ENCODE data around the gene DPP4.

DNA sequence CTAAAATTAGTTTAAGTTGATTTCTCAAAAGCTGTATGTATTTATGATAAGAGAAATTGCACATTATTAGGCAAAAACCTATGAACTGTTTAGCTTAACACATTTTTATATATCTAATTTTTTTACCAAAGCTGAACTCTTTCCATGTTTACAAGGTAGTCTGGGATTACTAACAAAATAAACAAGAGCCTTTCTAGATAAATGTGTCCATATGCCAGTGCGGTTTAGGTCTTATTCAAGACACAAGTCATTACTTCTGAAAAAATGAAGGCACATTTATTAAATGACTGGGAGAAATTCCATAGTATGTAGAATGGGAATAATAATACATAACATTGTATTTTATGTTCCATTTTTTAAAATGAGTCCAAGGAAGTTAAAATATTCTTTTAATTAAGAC is 82.0 kb downstream of the DPP4 start:
- TF ChIP-seq, protein P1, sequence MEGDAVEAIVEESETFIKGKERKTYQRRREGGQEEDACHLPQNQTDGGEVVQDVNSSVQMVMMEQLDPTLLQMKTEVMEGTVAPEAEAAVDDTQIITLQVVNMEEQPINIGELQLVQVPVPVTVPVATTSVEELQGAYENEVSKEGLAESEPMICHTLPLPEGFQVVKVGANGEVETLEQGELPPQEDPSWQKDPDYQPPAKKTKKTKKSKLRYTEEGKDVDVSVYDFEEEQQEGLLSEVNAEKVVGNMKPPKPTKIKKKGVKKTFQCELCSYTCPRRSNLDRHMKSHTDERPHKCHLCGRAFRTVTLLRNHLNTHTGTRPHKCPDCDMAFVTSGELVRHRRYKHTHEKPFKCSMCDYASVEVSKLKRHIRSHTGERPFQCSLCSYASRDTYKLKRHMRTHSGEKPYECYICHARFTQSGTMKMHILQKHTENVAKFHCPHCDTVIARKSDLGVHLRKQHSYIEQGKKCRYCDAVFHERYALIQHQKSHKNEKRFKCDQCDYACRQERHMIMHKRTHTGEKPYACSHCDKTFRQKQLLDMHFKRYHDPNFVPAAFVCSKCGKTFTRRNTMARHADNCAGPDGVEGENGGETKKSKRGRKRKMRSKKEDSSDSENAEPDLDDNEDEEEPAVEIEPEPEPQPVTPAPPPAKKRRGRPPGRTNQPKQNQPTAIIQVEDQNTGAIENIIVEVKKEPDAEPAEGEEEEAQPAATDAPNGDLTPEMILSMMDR (IDR thresholded peaks at IDR 0.05), result no peak
- no peak for TF ChIP-seq POLR2A (IDR thresholded peaks at IDR 0.05)
